Choroid plexus epithelial cell (primary cell): ENCODE results near the gene KDM4C.

ENCODE experiments used
- DNase-seq: peaks from one replicate; pipeline ENCODE4 v3.0.0-alpha.2; 2010; ENCODE audit warnings: low read depth
- H3K4me3 ChIP-seq: 2 replicates; pipeline ENCODE4 v1.5.1; 2011; ENCODE audit warnings: low read depth, mild to moderate bottlenecking, control low read depth, low read length, moderate library complexity
- TF ChIP-seq, protein P1 (sequence below): conservative IDR thresholded peaks from 2 replicates; pipeline ENCODE4 v1.5.1; 2011; ENCODE audit warnings: low read depth, mild to moderate bottlenecking, control low read depth, inconsistent platforms, low read length, moderate library complexity

The KDM4C gene

DNA sequence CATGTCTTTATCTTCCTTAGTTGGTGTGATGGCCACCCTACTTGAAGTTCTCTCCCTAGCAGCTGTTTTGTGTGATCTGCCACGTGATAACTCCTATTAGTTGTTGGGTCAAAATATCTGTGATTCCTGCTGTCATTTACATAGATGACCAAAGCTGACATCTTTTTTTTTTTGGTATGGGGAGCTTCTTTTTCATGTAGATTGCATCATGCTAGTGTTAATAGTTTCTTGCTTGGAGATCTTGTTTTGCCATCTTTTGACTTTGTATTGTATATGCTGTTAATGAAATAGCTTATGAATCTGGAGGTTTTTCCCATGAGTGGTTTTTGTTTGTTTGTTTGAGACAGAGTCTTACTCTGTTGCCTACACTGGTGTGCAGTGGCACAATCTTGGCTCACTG, 243.8 kb downstream of the KDM4C start:
- DNase-seq = no peak
- no peak overlapping the region for H3K4me3 ChIP-seq
- TF ChIP-seq, protein P1, sequence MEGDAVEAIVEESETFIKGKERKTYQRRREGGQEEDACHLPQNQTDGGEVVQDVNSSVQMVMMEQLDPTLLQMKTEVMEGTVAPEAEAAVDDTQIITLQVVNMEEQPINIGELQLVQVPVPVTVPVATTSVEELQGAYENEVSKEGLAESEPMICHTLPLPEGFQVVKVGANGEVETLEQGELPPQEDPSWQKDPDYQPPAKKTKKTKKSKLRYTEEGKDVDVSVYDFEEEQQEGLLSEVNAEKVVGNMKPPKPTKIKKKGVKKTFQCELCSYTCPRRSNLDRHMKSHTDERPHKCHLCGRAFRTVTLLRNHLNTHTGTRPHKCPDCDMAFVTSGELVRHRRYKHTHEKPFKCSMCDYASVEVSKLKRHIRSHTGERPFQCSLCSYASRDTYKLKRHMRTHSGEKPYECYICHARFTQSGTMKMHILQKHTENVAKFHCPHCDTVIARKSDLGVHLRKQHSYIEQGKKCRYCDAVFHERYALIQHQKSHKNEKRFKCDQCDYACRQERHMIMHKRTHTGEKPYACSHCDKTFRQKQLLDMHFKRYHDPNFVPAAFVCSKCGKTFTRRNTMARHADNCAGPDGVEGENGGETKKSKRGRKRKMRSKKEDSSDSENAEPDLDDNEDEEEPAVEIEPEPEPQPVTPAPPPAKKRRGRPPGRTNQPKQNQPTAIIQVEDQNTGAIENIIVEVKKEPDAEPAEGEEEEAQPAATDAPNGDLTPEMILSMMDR = no peak

DNA sequence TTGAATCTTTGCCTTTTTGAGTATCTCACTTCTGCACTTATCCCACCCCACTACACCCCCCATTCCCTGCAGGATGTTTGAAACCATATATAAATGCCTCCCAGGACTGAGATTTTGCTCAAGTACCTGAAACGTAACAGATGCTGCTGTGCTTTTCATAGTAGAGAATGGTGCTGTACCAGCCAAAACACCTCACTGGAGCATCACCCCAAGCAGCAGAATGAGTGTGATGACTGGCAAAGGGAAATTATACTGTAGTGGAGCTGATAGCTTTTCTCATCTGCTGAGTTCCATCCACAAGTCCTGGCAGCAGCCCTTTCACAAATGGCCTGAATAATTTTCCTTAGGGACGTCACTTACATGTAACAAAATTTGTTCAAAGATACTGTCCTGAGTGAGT, 246.1 kb downstream of the KDM4C start:
- TF ChIP-seq, protein P1 = no peak
- no peak for DNase-seq
- H3K4me3 ChIP-seq = no peak overlapping the region

DNA sequence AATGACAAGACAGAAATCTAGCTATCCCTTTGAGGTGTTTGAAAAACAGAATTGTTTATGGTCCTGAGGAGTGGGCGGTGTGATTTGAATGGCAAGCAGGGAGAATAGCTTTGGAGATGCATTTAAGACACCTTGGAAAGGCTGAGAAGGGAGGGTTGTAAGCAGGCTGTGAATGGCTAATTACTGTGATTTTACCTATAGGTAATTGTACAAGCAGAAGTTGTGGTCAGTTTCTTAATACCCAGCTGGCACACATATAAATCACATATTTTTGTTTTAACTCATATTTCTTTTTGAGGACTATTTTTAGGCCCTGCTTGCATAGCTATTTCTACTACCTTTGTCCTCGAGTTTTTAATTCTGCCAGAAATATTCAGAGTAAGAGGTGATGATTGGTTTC, 248.6 kb downstream of the KDM4C start:
- no peak overlapping the region for H3K4me3 ChIP-seq
- DNase-seq = no peak
- TF ChIP-seq, protein P1 = no peak

DNA sequence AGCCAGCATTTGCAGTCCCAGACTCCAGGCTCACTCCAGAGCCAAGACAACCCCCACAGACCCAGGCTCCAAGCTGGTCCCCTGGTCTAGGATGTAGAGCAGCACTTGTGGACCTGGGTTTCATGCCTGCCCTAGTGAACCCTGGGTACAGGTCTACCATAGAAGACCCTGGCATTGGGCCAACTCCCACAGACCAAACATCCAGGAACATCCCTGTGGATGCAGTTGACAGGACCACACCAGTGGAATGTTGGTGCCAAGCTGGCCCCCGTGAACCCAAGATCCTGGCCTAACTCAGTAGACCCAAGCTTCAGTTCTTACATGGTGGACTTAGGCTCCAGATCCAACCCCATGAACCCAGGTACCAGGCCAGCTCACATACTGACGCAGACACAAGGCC, 250.6 kb downstream of the KDM4C start:
- DNase-seq = no peak
- TF ChIP-seq, protein P1 = no peak
- no peak overlapping the region for H3K4me3 ChIP-seq

DNA sequence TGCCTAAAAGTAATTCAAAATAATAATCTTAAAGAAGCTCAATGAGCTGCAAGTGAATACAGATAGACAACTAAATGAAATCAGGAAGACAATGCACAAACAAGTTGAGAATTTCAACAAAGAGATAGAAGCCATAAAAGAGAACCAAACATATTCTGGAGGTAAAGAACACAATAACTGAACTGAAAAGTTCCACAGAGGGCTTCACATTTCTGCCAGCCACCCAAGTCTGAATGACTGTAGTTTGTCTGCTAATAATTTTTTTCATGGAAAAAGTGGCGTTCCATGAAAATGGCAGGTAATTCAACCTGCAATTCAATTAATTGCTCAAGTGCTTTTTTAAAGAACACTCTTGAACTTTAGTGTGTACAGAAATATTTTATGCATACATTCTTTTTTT, 251.3 kb downstream of the KDM4C start:
- DNase-seq = no peak
- TF ChIP-seq, protein P1 = no peak
- no peak overlapping the region for H3K4me3 ChIP-seq

DNA sequence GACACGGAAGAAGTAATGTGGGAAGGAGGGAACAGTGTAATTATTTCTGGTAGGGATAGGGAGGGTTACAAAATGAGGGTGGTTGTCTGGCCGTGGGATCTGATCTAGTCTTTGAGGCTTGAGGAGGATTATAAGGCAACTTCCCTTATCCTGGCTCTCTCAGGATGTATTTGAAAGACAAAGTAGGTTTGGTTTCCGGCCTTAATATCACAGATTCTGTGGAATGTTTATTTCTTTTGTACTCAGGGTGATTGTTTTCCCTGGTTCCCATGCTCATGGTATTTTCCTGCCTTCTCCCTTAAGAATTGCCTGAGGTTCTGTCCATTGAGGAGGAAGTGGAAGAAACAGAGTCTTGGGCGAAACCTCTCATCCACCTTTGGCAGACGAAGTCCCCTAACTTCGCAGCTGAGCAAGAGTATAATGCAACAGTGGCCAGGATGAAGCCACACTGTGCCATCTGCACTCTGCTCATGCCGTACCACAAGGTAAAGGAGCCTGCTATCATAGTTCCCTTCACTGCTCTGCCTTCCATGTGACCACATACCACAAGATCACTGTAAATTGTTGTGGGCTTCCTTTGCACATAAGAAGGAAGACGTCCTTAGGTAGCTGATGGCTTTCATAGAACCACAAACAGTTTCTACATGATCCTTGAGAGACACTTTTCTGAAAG, 253.8 kb downstream of the KDM4C start:
- TF ChIP-seq, protein P1 = no peak
- DNase-seq = no peak
- H3K4me3 ChIP-seq = no peak overlapping the region

DNA sequence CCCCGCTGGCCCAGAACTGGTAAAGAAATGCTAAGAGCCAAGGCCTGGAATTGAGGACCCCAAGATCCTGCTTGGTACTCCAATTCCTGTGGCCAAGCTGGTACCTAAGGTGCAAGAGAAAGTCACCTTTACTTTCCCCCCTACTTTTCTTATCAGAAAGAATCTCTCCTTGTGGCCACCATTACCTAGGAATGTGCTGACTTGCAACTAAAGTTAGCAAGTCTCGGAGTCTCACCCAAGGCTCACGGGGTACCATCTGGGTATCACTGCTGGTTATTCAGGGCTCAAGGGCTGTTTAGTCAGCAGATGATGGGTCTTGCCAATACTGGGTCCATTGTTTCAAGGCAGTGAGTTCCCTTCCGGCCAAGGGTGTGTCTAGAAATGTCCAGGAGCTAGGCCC, 270.2 kb downstream of the KDM4C start:
- DNase-seq = no peak
- H3K4me3 ChIP-seq = no peak overlapping the region
- TF ChIP-seq, protein P1 = no peak
